Keratinocyte (primary cell): ENCODE measurements around the gene LIMA1. TPM values are rescaled to one million over a fixed set of nuclear protein-coding genes. Genes with fewer than 3 reads are reported as not detected.

Source experiments
- DNase-seq: peaks from one replicate; pipeline ENCODE4 v3.0.0-alpha.2; 2011; ENCODE audit warnings: low read depth, missing footprints, low spot score
- FAIRE-seq: peaks from 2 replicates; lab custom pipeline; 2011; peaks lifted over from hg19 to GRCh38; lab: Jason Lieb, UNC
- H2AFZ ChIP-seq: 2 replicates; pipeline ENCODE4 v1.6.0; 2012; ENCODE audit warnings: low read length, control low read depth, inconsistent platforms; ENCODE audit not compliant: control insufficient read depth
- H3K27ac ChIP-seq: 2 replicates; pipeline ENCODE4 v1.5.1; 2011; ENCODE audit warnings: low read length; ENCODE audit not compliant: control insufficient read depth, insufficient read depth
- H3K27me3 ChIP-seq: 3 replicates; pipeline ENCODE4 v1.6.0; 2011; ENCODE audit warnings: low read length; ENCODE audit not compliant: control insufficient read depth, insufficient read depth; ENCODE audit errors: extremely low read depth
- H3K36me3 ChIP-seq, 2 experiments: 2 replicates in 1 of 2; 3 replicates in 1 of 2; pipeline ENCODE4 v1.5.1; 2011; ENCODE audit warnings: low read length in 2 of 2, mild to moderate bottlenecking in 1 of 2; ENCODE audit not compliant: control insufficient read depth in 2 of 2, insufficient read depth in 2 of 2; ENCODE audit errors: extremely low read depth in 1 of 2
- H3K4me1 ChIP-seq: 3 replicates; pipeline ENCODE4 v1.5.1; 2011; ENCODE audit warnings: low read length; ENCODE audit not compliant: control insufficient read depth, insufficient read depth; ENCODE audit errors: extremely low read depth
- H3K4me2 ChIP-seq: 3 replicates; pipeline ENCODE4 v1.6.0; 2011; ENCODE audit warnings: low read depth, low read length; ENCODE audit not compliant: control insufficient read depth, insufficient read depth; ENCODE audit errors: extremely low read depth
- H3K4me3 ChIP-seq, 3 experiments: fragments of 200-600 bp in 1 of 3; sonication (generic) in 1 of 3; 2 replicates in 2 of 3; 3 replicates in 1 of 3; pipeline ENCODE4 v1.5.1; 2011 to 2016; ENCODE audit warnings: low read length in 3 of 3, mild to moderate bottlenecking in 3 of 3, control low read depth in 2 of 3, inconsistent platforms in 1 of 3, low read depth in 1 of 3, mixed read lengths in 1 of 3, mixed run types in 1 of 3, moderate library complexity in 1 of 3; ENCODE audit not compliant: control insufficient read depth in 2 of 3, insufficient read depth in 2 of 3; ENCODE audit errors: extremely low read depth in 1 of 3
- H3K79me2 ChIP-seq: 2 replicates; pipeline ENCODE4 v1.6.0; 2012; ENCODE audit warnings: low read length; ENCODE audit not compliant: control insufficient read depth, insufficient read depth
- H3K9ac ChIP-seq: 3 replicates; pipeline ENCODE4 v1.6.0; 2011; ENCODE audit warnings: low read length; ENCODE audit not compliant: control insufficient read depth, insufficient read depth; ENCODE audit errors: extremely low read depth
- H3K9me1 ChIP-seq: 3 replicates; pipeline ENCODE4 v1.6.0; 2011; ENCODE audit warnings: low read length; ENCODE audit not compliant: control insufficient read depth, insufficient read depth; ENCODE audit errors: extremely low read depth
- H3K9me3 ChIP-seq: 2 replicates; pipeline ENCODE4 v1.5.1; 2012; ENCODE audit warnings: low read depth, low read length; ENCODE audit not compliant: control insufficient read depth
- H4K20me1 ChIP-seq: 3 replicates; pipeline ENCODE4 v1.6.0; 2011; ENCODE audit warnings: low read length; ENCODE audit not compliant: control insufficient read depth, insufficient read depth; ENCODE audit errors: extremely low read depth
- EZH2 ChIP-seq: IDR thresholded peaks from one replicate; pipeline ENCODE4 v1.6.1; 2012; ENCODE audit warnings: inconsistent platforms, mild to moderate bottlenecking, low read length, moderate library complexity
- dilution Hi-C: fragments of 300-500 bp; cut with MboI; formaldehyde crosslinking; loops from one replicate; pipeline ENCODE4 v1.7.0; 2020; ENCODE audit warnings: low sequenced_read_pairs; ENCODE audit not compliant: extremely low pct_ligation_motif_present
- polyA plus RNA-seq, 5 experiments: library from polyadenylated mRNA; depleted of rRNA in 3 of 5; stranded (reverse) in 3 of 5; stranded (forward) in 1 of 5; unstranded in 1 of 5; fragments of >200 nt; gene quantifications; 1 replicate in 1 of 5; 2 replicates in 3 of 5; 3 replicates in 1 of 5; pipeline versions ENCODE4 v1.2.1 to v1.2.3, GENCODE V29; 2011 to 2012; ENCODE audit warnings: missing spikeins in 2 of 5, low read depth in 1 of 5, low replicate concordance in 1 of 5
- TF ChIP-seq, protein P1 (sequence below), 3 experiments: IDR thresholded peaks in 1 of 3; conservative IDR thresholded peaks in 1 of 3; optimal IDR thresholded peaks in 1 of 3; 2 replicates in 2 of 3; 3 replicates in 1 of 3; pipeline versions ENCODE3 to v1.5.1; 2011; ENCODE audit warnings: low read length in 3 of 3, mild to moderate bottlenecking in 3 of 3, moderate library complexity in 2 of 3, control low read depth in 1 of 3, inconsistent platforms in 1 of 3; ENCODE audit not compliant: insufficient read depth in 2 of 3; ENCODE audit errors: extremely low read depth in 1 of 3

Gene LIMA1
- polyA plus RNA-seq, 1 donor (not counting 4 experiments of a cell fraction or from before 2014, with no cell fraction given) = 510 TPM

DNA sequence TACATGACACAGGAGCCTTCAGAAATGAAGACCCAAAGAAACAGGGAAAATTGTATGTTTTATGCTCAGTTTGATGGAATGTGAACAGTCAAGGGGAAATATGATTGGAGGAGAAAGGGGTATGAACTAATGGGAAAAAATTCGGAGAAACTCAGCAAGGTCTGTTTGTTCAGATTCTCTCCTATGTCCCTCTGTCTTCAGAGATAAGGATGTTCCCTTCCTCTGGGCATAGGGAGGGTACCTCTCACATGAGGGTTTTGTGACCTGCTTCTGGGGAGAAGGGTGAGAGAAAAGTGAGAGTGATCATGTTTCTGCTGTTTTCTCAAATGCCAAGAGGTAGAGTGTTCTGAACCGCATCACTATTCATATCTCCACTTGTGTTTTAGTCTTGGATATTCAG lies 26.6 kb upstream of the LIMA1 start:
- H3K4me1 ChIP-seq = peaks cover 6% of the 10 kb centered on the region
- no peaks in the 10 kb centered on the region for H3K9me3 ChIP-seq
- dilution Hi-C loops = no loop called here
- H3K27ac ChIP-seq = no peak overlapping the region
- H3K9ac ChIP-seq = no peak overlapping the region
- H2AFZ ChIP-seq = no peak overlapping the region
- DNase-seq = no peak
- no peak overlapping the region for H3K4me2 ChIP-seq
- no peaks in the 10 kb centered on the region for H4K20me1 ChIP-seq
- H3K79me2 ChIP-seq = no peaks in the 10 kb centered on the region
- H3K36me3 ChIP-seq = no peaks in the 10 kb centered on the region
- no peaks in the 10 kb centered on the region for H3K9me1 ChIP-seq
- H3K4me3 ChIP-seq = no peak overlapping the region
- no peak for TF ChIP-seq EZH2
- TF ChIP-seq, protein P1, sequence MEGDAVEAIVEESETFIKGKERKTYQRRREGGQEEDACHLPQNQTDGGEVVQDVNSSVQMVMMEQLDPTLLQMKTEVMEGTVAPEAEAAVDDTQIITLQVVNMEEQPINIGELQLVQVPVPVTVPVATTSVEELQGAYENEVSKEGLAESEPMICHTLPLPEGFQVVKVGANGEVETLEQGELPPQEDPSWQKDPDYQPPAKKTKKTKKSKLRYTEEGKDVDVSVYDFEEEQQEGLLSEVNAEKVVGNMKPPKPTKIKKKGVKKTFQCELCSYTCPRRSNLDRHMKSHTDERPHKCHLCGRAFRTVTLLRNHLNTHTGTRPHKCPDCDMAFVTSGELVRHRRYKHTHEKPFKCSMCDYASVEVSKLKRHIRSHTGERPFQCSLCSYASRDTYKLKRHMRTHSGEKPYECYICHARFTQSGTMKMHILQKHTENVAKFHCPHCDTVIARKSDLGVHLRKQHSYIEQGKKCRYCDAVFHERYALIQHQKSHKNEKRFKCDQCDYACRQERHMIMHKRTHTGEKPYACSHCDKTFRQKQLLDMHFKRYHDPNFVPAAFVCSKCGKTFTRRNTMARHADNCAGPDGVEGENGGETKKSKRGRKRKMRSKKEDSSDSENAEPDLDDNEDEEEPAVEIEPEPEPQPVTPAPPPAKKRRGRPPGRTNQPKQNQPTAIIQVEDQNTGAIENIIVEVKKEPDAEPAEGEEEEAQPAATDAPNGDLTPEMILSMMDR (optimal IDR thresholded peaks at IDR 0.05 in 1 of 3, IDR thresholded peaks at IDR 0.05 in 1 of 3, conservative IDR thresholded peaks at IDR 0.05 in 1 of 3; ENCODE audit: extremely low read depth in 1 of 3, insufficient read depth in 2 of 3, low read length in 3 of 3) = no peak
- no peak for FAIRE-seq
- no peaks in the 10 kb centered on the region for H3K27me3 ChIP-seq

DNA sequence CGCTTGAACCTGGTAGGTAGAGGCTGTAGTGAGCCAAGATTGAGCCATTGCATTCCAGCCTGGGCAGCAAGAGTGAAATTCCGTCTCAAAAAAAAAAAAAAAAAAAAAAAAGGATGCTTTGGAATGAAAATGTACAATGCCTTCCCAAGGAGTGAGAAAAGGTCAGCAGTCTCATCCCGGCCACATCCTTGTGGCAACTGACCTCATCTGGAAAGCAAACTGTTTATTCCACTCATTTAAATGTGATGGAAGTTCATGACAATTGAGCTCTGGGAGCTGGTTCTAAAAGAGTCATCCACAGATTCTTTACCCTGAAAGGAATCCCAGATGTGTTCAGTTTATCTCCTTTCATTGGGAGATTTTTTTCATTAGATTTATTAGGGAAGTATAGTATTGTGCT lies 19.4 kb upstream of the LIMA1 start:
- H3K36me3 ChIP-seq = no peaks in the 10 kb centered on the region
- dilution Hi-C loops = no loop called here
- no peaks in the 10 kb centered on the region for H3K9me1 ChIP-seq
- FAIRE-seq (no peak), DNase-seq (no peak)
- H3K27me3 ChIP-seq = no peaks in the 10 kb centered on the region
- no peaks in the 10 kb centered on the region for H3K9me3 ChIP-seq
- H2AFZ ChIP-seq = no peak overlapping the region
- TF ChIP-seq EZH2 = no peak
- TF ChIP-seq, protein P1 (optimal IDR thresholded peaks at IDR 0.05 in 1 of 3, IDR thresholded peaks at IDR 0.05 in 1 of 3, conservative IDR thresholded peaks at IDR 0.05 in 1 of 3; ENCODE audit: extremely low read depth in 1 of 3, insufficient read depth in 2 of 3, low read length in 3 of 3) = no peak
- no peaks in the 10 kb centered on the region for H3K79me2 ChIP-seq
- H3K4me2 ChIP-seq = no peak overlapping the region
- H4K20me1 ChIP-seq = no peaks in the 10 kb centered on the region
- H3K27ac ChIP-seq = no peak overlapping the region
- no peak overlapping the region for H3K9ac ChIP-seq
- H3K4me1 ChIP-seq = peaks cover 4% of the 10 kb centered on the region
- H3K4me3 ChIP-seq = no peak overlapping the region
